Loucy (cell line): ENCODE measurements around the gene DIO3.

Experiments
- H2AFZ ChIP-seq: fragments of 200-600 bp; sonication (generic); 2 replicates; pipeline ENCODE4 v1.6.0; 2016; ENCODE audit warnings: antibody characterized with exemption, mild to moderate bottlenecking, low read length, moderate library complexity
- H3F3A ChIP-seq: fragments of 200-600 bp; 2 replicates; pipeline ENCODE4 v1.6.0; 2016; ENCODE audit warnings: antibody characterized with exemption, low read depth, mild to moderate bottlenecking
- H3K27me3 ChIP-seq: fragments of 200-600 bp; sonication (generic); 2 replicates; pipeline ENCODE4 v1.6.1; 2014; ENCODE audit warnings: low read length, mild to moderate bottlenecking; ENCODE audit not compliant: insufficient read depth, poor library complexity, severe bottlenecking
- H3K36me3 ChIP-seq: fragments of 200-600 bp; sonication (generic); 2 replicates; pipeline ENCODE4 v1.6.1; 2016; ENCODE audit warnings: low read length; ENCODE audit not compliant: insufficient read depth
- H3K4me1 ChIP-seq: fragments of 200-600 bp; sonication (generic); 2 replicates; pipeline ENCODE4 v1.5.1; 2014; ENCODE audit warnings: low read length, mild to moderate bottlenecking; ENCODE audit not compliant: insufficient read depth, poor library complexity, severe bottlenecking
- H3K4me2 ChIP-seq: fragments of 200-600 bp; sonication (generic); 2 replicates; pipeline ENCODE4 v1.6.0; 2014; ENCODE audit warnings: antibody characterized with exemption, low read length, low read depth, mild to moderate bottlenecking; ENCODE audit not compliant: poor library complexity, severe bottlenecking
- H3K4me3 ChIP-seq: fragments of 200-600 bp; sonication (generic); 2 replicates; pipeline ENCODE4 v1.5.1; 2014; ENCODE audit warnings: low read length, mild to moderate bottlenecking, mixed read lengths; ENCODE audit not compliant: poor library complexity, severe bottlenecking
- H3K79me2 ChIP-seq: fragments of 200-600 bp; sonication (generic); 2 replicates; pipeline ENCODE4 v1.6.1; 2014; ENCODE audit warnings: low read length; ENCODE audit not compliant: insufficient read depth
- H3K9ac ChIP-seq: fragments of 200-600 bp; sonication (generic); 2 replicates; pipeline ENCODE4 v1.6.0; 2014; ENCODE audit warnings: mild to moderate bottlenecking, low read depth, low read length, moderate library complexity; ENCODE audit not compliant: poor library complexity, severe bottlenecking
- H3K9me2 ChIP-seq: fragments of 200-600 bp; sonication (generic); replicated peaks from 2 replicates; pipeline ENCODE4 v1.6.1; 2016; ENCODE audit warnings: low read depth, low read length, mixed read lengths
- H3K9me3 ChIP-seq: fragments of 200-600 bp; sonication (generic); 2 replicates; pipeline ENCODE4 v1.6.1; 2014; ENCODE audit warnings: mild to moderate bottlenecking, antibody characterized with exemption, low read length, low read depth; ENCODE audit not compliant: insufficient read depth
- H4K20me1 ChIP-seq: fragments of 200-600 bp; sonication (generic); 2 replicates; pipeline ENCODE4 v1.6.0; 2014; ENCODE audit warnings: antibody characterized with exemption, low read length, mild to moderate bottlenecking; ENCODE audit not compliant: insufficient read depth, poor library complexity, severe bottlenecking
- CTCF ChIP-seq: fragments of 200-600 bp; sonication (generic); conservative IDR thresholded peaks from 2 replicates; pipeline ENCODE4 v1.5.1; 2014; ENCODE audit warnings: mild to moderate bottlenecking, antibody characterized with exemption, low read length
- EZH2phosphoT487 ChIP-seq: fragments of 200-600 bp; IDR thresholded peaks from 2 replicates; pipeline ENCODE4 v1.6.1; 2018; ENCODE audit warnings: antibody characterized with exemption, mild to moderate bottlenecking, moderate library complexity, borderline replicate concordance

Gene DIO3

GRCh38 chr14:101540481-101541462 lies 20.5 kb upstream of the DIO3 start:
- H3K4me2 ChIP-seq = no peak overlapping the region
- H3K4me1 ChIP-seq = peaks cover 5% of the 10 kb centered on the region
- no peak overlapping the region for H3K9ac ChIP-seq
- no peaks in the 10 kb centered on the region for H3K36me3 ChIP-seq
- no peaks in the 10 kb centered on the region for H3K9me2 ChIP-seq
- H4K20me1 ChIP-seq = no peaks in the 10 kb centered on the region
- no peaks in the 10 kb centered on the region for H3K79me2 ChIP-seq
- no peaks in the 10 kb centered on the region for H3K27me3 ChIP-seq
- no peak overlapping the region for H2AFZ ChIP-seq
- TF ChIP-seq EZH2phosphoT487 (no peak), CTCF (no peak)
- no peaks in the 10 kb centered on the region for H3F3A ChIP-seq
- H3K9me3 ChIP-seq = no peaks in the 10 kb centered on the region
- no peak overlapping the region for H3K4me3 ChIP-seq

- Histone ChIP-seq H3K27me3 (no peaks in the 10 kb centered on the region), H3F3A (no peaks in the 10 kb centered on the region), H2AFZ (no peak overlapping the region), H3K4me3 (no peak overlapping the region), H3K4me1 (no peaks in the 10 kb centered on the region), H3K9me3 (no peaks in the 10 kb centered on the region), H3K36me3 (no peaks in the 10 kb centered on the region), H3K9me2 (no peaks in the 10 kb centered on the region), H3K9ac (no peak overlapping the region), H3K79me2 (no peaks in the 10 kb centered on the region), H3K4me2 (no peak overlapping the region), H4K20me1 (no peaks in the 10 kb centered on the region)
- TF ChIP-seq EZH2phosphoT487 (no peak), CTCF (no peak)
These were observed 18.9 kb upstream of the DIO3 start for GRCh38 chr14:101542391-101542790.

GRCh38 chr14:101543814-101544213 lies 17.5 kb upstream of the DIO3 start:
- Histone ChIP-seq H2AFZ (no peak overlapping the region), H4K20me1 (no peaks in the 10 kb centered on the region), H3K27me3 (no peaks in the 10 kb centered on the region), H3K9me2 (no peaks in the 10 kb centered on the region), H3F3A (no peaks in the 10 kb centered on the region), H3K4me3 (no peak overlapping the region), H3K36me3 (no peaks in the 10 kb centered on the region), H3K4me2 (no peak overlapping the region), H3K4me1 (no peaks in the 10 kb centered on the region), H3K9ac (no peak overlapping the region), H3K9me3 (no peaks in the 10 kb centered on the region), H3K79me2 (no peaks in the 10 kb centered on the region)
- no peak for TF ChIP-seq EZH2phosphoT487
- no peak for TF ChIP-seq CTCF
